DOHH2 (cell line): ENCODE results near the gene TMPO.
"Not testable (repeated sequence)": the region's sequence is repeated elsewhere in the genome, so short reads cannot be mapped to it uniquely, and the experiment has no call there.

Experiments
- H3F3A ChIP-seq: fragments of 200-600 bp; sonication (generic), shearing (Covaris generic); 2 replicates; pipeline ENCODE4 v1.6.0; 2016; ENCODE audit warnings: antibody characterized with exemption, mild to moderate bottlenecking; ENCODE audit not compliant: control insufficient read depth, insufficient read depth
- H3K27ac ChIP-seq: fragments of 200-600 bp; sonication (generic); 2 replicates; pipeline ENCODE4 v1.5.1; 2014; ENCODE audit warnings: low read depth, mild to moderate bottlenecking, low read length, moderate library complexity
- H3K27me3 ChIP-seq: fragments of 200-600 bp; sonication (generic); 2 replicates; pipeline ENCODE4 v1.6.1; 2014; ENCODE audit warnings: mild to moderate bottlenecking, low read length, mixed read lengths; ENCODE audit not compliant: control insufficient read depth
- H3K36me3 ChIP-seq: fragments of 200-600 bp; sonication (generic); 2 replicates; pipeline ENCODE4 v1.6.1; 2014; ENCODE audit warnings: mild to moderate bottlenecking, low read length, moderate library complexity, mixed read lengths; ENCODE audit not compliant: control insufficient read depth
- H3K4me1 ChIP-seq: fragments of 200-600 bp; sonication (generic); 2 replicates; pipeline ENCODE4 v1.6.1; 2014; ENCODE audit warnings: mild to moderate bottlenecking, low read length, mixed read lengths; ENCODE audit not compliant: control insufficient read depth
- H3K4me2 ChIP-seq: fragments of 200-600 bp; sonication (generic); 2 replicates; pipeline ENCODE4 v1.6.0; 2014; ENCODE audit warnings: mild to moderate bottlenecking, low read length, moderate library complexity
- H3K4me3 ChIP-seq: fragments of 200-600 bp; sonication (generic); 2 replicates; pipeline ENCODE4 v1.5.1; 2014; ENCODE audit warnings: mild to moderate bottlenecking, low read length, mixed read lengths
- H3K79me2 ChIP-seq: fragments of 200-600 bp; sonication (generic); 2 replicates; pipeline ENCODE4 v1.6.1; 2014; ENCODE audit warnings: mild to moderate bottlenecking, low read length, mixed read lengths; ENCODE audit not compliant: control insufficient read depth
- H3K9me2 ChIP-seq: fragments of 200-600 bp; sonication (generic); replicated peaks from 2 replicates; pipeline ENCODE4 v1.6.1; 2014; ENCODE audit warnings: mild to moderate bottlenecking, low read length, mixed read lengths; ENCODE audit not compliant: control insufficient read depth
- H3K9me3 ChIP-seq: fragments of 200-600 bp; sonication (generic); 2 replicates; pipeline ENCODE4 v1.6.1; 2014; ENCODE audit warnings: antibody characterized with exemption, low read length, mixed read lengths; ENCODE audit not compliant: control insufficient read depth, insufficient read depth
- H4K20me1 ChIP-seq: fragments of 200-600 bp; sonication (generic); 2 replicates; pipeline ENCODE4 v1.6.0; 2014; ENCODE audit warnings: low read depth, mild to moderate bottlenecking, antibody characterized with exemption, low read length, moderate library complexity; ENCODE audit not compliant: control insufficient read depth, insufficient read depth
- EZH2phosphoT487 ChIP-seq: fragments of 200-600 bp; sonication (generic); IDR thresholded peaks from 2 replicates; pipeline ENCODE4 v1.6.1; 2017; ENCODE audit warnings: borderline replicate concordance, mild to moderate bottlenecking, antibody characterized with exemption, low read length, moderate library complexity, mixed read lengths
- TF ChIP-seq, protein P1 (sequence below): fragments of 200-600 bp; sonication (generic); IDR thresholded peaks from one replicate; pipeline ENCODE4 v1.5.1; 2014; ENCODE audit warnings: antibody characterized with exemption, mild to moderate bottlenecking, low read depth, low read length; ENCODE audit not compliant: poor library complexity, severe bottlenecking

TMPO gene

DNA sequence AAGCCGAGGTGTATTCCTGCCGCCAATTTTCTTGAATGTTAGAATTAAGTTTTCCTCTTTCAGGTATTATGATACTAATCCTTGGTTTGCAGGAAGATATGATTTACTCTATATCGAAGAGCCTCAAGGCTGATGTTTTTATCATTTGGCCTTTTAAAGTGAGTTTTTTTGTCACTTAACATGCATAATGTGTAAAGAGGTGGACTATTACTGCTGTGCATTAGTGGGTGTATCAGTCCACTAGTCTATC, 11.1 kb upstream of the TMPO start:
- H3K27ac ChIP-seq: peak overlapping the region; percentile 89
- H3K27me3 ChIP-seq: no peaks in the 10 kb centered on the region
- no peaks in the 10 kb centered on the region for H3K79me2 ChIP-seq
- no peaks in the 10 kb centered on the region for H3K9me3 ChIP-seq
- peak overlapping the region; percentile 96 for H3K4me3 ChIP-seq
- H4K20me1 ChIP-seq: no peaks in the 10 kb centered on the region
- H3F3A ChIP-seq: peaks cover 6% of the 10 kb centered on the region; the same call in 1 of the 2 replicates
- peaks cover 3% of the 10 kb centered on the region for H3K36me3 ChIP-seq
- peaks cover 9% of the 10 kb centered on the region for H3K4me1 ChIP-seq
- no peaks in the 10 kb centered on the region for H3K9me2 ChIP-seq
- TF ChIP-seq, protein P1, sequence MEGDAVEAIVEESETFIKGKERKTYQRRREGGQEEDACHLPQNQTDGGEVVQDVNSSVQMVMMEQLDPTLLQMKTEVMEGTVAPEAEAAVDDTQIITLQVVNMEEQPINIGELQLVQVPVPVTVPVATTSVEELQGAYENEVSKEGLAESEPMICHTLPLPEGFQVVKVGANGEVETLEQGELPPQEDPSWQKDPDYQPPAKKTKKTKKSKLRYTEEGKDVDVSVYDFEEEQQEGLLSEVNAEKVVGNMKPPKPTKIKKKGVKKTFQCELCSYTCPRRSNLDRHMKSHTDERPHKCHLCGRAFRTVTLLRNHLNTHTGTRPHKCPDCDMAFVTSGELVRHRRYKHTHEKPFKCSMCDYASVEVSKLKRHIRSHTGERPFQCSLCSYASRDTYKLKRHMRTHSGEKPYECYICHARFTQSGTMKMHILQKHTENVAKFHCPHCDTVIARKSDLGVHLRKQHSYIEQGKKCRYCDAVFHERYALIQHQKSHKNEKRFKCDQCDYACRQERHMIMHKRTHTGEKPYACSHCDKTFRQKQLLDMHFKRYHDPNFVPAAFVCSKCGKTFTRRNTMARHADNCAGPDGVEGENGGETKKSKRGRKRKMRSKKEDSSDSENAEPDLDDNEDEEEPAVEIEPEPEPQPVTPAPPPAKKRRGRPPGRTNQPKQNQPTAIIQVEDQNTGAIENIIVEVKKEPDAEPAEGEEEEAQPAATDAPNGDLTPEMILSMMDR: no peak
- no peak for TF ChIP-seq EZH2phosphoT487
- peak overlapping the region; percentile 78 for H3K4me2 ChIP-seq

DNA sequence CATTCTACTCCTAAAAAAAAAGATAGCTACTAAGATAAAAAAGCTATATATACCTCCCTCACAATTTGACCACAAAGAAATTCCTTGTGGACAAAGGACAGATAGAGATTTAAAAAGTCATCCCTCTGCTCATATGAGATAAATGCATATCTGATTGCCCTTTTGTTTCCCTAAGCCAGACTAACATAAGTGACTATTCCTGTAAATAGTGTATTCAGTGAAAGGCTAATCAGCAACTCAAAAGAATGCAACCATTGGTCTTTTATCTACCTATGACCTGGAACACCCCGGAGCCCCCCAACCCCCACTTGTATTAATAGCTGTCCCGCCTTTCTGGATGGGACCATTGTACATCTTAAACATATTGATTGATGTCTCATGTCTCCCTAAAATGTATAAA, 6.3 kb upstream of the TMPO start:
- Histone ChIP-seq H3K9me2 (no peaks in the 10 kb centered on the region), H3K27ac (no peak overlapping the region), H3K4me2 (no peak overlapping the region), H3K4me3 (no peak overlapping the region), H3K27me3 (no peaks in the 10 kb centered on the region), H3K36me3 (peaks cover 15% of the 10 kb centered on the region), H3F3A (no peaks in the 10 kb centered on the region; the same call in 1 of the 2 replicates), H4K20me1 (no peaks in the 10 kb centered on the region), H3K4me1 (peaks cover 22% of the 10 kb centered on the region), H3K79me2 (peaks cover 14% of the 10 kb centered on the region), H3K9me3 (no peaks in the 10 kb centered on the region)
- no peak for TF ChIP-seq EZH2phosphoT487

DNA sequence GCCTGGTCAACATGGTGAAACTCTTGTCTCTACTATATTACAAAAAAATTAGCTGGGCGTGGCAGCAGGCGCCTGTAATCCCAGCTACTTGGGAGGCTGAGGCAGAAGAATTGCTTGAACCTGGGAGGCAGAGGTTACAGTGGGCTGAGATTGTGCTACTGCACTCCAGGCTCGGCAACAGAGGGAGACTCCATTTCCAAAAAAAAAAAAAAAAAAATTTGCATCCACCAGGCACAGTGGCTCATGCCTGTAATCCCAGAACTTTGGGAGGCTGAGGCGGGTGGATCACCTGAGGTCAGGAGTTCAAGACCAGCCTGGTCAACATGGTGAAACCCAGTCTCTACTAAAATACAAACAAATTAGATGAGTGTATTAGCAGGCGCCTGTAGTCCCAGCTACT, 3.6 kb upstream of the TMPO start:
- peaks cover 40% of the 10 kb centered on the region for H3K79me2 ChIP-seq
- not testable (repeated sequence) for H3K9me2 ChIP-seq, H3K9me3 ChIP-seq, H4K20me1 ChIP-seq, H3K4me2 ChIP-seq, H3F3A ChIP-seq, H3K4me3 ChIP-seq, H3K27ac ChIP-seq, H3K27me3 ChIP-seq
- peaks cover 14% of the 10 kb centered on the region for H3K4me1 ChIP-seq
- H3K36me3 ChIP-seq: peaks cover 37% of the 10 kb centered on the region

DNA sequence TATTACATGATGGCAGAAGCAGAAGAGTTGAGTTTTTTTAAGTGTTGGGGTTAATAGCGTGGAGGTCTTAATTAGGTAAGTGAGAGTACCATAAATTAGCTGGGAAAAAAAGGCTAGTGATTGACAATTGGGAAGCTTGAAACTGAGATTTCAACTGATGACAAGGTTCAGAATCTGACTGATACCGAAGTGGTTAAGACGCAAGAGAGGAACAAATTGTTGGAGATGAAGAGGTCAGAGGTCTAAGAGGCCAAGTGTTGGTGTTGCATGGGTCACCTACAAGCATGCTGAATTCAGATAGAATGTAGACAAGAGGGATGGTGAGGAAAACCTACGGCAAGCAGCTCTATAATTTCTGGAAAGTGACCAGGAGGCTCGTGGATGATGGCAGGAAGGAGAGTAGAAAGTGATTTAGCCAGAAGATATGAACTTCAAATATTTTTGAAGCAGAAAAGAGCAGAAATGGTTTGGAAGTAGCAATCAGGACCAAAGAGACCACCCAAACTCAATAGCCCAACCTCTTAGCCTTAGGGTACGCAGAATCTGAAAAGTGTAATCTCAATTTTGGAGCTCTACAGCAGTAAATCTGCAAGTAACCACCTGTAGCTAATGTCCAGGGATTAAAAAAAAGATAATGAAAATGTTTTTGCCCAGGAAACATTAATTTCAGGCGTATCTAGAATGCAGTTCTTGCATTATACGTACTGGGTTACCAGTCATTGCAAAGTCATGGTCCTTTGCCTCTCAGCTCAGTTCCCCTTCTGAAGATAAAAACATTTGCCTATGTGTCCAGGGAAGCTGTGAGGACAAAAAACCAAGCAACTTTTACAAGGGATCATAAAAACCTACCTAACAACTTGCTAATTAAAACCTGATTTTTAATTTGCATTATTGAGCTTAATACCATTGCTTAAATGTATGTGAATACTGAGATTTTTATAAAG, 1.7 kb upstream of the TMPO start:
- TF ChIP-seq EZH2phosphoT487: no peak
- TF ChIP-seq, protein P1: no peak
- Histone ChIP-seq H3K9me2 (no peaks in the 10 kb centered on the region), H3K4me3 (peak overlapping the region; percentile 81), H3K79me2 (peaks cover 59% of the 10 kb centered on the region), H3F3A (peaks cover 5% of the 10 kb centered on the region), H3K27me3 (no peaks in the 10 kb centered on the region), H3K27ac (peak overlapping the region; percentile 98; the same call in 1 of the 2 replicates), H4K20me1 (no peaks in the 10 kb centered on the region; the same call in 1 of the 2 replicates), H3K36me3 (peaks cover 55% of the 10 kb centered on the region), H3K4me1 (peaks cover 18% of the 10 kb centered on the region), H3K4me2 (peak overlapping the region; percentile 80), H3K9me3 (no peaks in the 10 kb centered on the region)
